Activated T-cell treated with anti-CD3 and anti-CD28 coated beads, Interleukin-2, amount 50 U/mL, for 1 hour (primary cell): ENCODE data around the gene FBXW4.

Experiments used
- DNase-seq: peaks from one replicate; pipeline ENCODE4 v3.0.0-alpha.2; 2020

FBXW4 gene

GRCh38 chr10:101564490-101564991, 130.4 kb downstream of the FBXW4 start:
- DNase-seq = no peak

- no peak for DNase-seq
Measured at GRCh38 chr10:101563497-101564040, 131.4 kb downstream of the FBXW4 start.

DNA sequence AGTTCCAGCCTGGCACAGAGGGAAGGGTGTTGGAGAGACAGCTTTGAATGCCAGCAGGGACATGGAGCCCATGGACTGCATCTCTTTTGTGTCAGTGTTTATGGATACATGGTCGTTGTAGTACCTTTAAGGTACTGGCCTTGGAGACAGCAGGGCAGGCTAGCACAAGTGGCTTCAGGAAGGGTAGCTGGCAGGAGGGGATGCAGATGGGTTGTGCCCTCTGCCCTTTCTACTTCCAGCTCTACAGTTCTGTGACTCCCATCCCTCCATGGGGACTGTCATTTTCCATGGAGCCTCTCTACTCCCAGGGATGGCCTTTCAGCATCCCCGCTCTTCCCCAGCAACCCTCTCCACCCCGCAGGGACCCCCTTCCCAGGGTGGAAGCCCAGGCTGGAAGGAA, 132.0 kb downstream of the FBXW4 start:
- no peak for DNase-seq

GRCh38 chr10:101562231-101562630, 132.7 kb downstream of the FBXW4 start:
- DNase-seq = no peak

GRCh38 chr10:101561068-101561915, 133.7 kb downstream of the FBXW4 start:
- DNase-seq = no peak
